ENCODE results near the gene NEURL3.
"Not testable (repeated sequence)": the region's sequence is repeated elsewhere in the genome, so short reads cannot be mapped to it uniquely, and the experiment has no call there.

The NEURL3 gene

DNA sequence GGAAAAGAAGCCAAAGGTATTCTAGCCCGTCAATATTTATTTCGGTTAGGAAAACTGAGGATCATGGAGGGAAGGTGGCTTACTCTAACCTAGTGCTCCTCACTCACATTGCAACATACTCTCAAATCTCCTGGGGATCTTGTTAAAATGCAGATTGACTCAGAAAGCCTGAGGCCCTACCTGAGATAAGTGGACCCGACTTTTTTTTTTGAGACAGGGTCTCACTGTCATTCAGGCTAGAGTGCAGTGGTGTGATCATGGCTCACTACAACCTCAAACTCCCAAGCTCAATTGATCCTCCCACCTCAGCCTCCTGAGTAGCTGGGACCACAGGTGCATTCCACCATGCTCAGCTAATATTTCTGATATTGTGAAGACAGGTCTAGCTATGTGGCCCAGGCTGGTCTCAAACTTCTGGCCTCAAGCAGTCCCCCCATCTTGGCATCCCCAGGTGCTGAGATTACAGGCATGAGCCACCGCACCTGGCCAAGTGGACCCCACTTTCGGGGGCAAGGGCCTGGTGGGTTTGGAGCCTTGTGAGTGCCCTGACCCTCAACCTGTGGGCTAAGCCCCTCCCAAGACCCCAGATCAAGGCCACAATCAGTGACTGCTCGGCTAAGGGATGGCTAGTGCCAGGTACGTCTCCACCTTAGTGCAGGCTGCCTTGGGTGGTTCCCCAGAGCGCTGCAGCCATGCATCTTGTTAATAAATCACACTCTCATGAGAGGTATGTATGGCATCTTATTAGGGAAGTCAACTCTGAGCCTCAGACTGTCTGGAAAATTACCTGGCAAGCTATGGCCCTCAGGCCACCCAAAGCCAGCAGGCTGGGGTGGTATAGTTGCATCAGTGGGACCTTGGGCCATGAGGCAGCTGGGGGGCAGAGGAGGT lies 1.1 kb upstream of the NEURL3 start:
- no peak for DNase-seq

DNA sequence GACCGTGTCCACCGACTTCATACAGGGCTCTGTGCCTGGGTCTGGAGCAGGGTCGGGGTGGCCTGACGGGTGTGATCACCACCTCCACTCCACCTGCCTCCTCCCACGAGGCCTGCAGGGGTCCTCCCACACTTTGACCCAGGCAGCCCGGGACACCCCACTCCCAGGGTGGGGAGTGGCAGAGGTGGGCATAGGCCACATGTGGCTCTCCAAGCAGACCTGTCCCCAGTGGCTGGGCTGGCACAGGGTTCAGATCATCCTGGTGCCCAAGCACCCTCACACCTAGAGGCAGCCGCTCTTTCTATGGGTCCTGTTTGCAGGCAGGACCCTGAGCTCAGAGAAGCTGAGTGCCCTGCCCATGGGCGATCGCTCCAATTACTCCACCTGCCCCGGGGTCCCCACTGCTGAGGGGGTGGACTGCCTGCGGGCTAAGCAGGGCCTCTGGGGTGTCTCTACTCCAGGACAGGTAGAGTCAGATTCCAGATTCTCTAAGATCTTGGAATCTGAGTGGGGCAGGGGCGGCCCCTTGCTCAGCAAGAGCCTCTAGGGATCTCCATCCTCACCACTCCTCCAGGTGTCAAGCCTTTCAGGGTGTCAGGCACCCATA lies 1.4 kb downstream of the NEURL3 start:
- no peak for DNase-seq

DNA sequence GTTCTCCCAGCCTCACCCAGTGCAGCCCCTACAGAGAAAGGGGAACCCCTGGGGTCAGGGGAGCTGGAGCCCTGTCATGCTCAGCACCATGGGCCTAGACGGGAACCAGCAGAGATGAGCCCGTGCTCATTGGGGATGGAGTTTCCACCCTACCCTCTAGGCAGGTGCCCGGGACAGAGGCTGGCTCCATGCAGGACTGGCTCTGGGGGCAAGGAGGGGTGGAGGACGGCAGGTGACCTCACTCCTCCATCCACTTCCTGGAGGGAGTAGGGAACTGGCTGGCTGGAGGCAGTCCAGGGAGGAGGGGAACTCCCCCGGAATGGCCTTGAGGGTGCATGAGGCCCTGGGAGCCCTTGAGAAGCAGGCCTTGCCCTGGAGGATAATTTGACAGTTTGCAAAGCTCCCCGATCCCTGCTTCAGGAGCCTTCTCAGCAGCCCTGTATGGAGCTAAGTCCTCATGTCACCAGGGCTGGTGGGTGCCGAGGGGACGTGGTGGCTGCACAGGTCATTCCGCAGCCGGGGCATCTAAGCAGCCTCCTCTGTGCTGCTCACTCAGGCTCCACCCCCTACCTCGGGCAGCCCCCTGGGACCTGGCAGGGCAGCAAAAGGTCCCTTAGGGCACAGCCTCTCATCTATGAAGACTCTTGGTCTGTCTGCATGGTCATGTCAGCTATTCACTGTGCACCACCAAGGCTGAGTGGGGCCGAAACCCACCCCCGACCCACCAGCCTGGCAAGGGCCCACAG lies 2.1 kb downstream of the NEURL3 start:
- DNase-seq, result no peak

DNA sequence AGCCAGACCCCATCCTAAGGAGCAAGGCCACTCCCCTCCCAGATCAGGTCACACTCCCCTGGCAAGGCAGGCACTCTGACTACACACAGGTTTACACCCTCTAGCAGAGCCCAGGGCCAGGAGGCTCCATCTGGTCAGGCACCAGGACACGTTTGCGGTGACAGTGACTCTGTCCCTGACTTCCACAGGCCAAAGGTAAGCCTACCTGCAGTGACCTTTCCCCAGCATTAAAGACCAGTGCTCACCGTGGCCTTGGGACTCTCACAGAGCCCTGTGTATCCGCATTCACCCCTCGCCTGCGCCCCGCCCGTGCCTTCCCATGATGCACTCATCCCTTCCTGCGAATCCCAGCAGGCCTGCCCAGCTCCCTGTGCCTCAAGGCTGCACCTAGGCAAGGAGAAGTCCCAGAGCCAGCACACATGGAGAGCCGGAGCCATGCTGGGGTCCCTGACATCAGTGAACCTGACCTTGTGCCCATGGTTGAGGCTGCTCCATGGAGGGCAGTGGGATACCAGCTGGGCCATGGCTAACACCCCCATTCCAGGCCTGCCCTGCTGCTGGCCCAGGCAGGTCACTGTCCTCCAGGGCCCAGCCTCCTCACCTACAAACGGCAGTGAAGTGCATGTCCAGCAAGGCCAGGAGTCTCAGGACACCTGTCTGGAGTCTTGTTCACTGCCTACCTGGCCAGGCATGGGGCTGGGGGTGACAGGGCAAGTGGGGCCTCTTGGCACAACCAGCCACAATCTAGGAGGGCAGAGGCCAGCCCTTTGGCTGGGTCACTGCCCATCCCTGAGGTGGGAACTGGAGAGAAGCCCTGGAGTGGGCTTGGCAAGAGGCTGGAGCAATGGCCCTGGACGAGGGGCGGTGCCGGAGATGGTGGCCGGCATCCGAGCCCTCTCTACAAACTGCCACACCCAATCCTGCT lies 3.0 kb downstream of the NEURL3 start:
- no peak for DNase-seq

DNA sequence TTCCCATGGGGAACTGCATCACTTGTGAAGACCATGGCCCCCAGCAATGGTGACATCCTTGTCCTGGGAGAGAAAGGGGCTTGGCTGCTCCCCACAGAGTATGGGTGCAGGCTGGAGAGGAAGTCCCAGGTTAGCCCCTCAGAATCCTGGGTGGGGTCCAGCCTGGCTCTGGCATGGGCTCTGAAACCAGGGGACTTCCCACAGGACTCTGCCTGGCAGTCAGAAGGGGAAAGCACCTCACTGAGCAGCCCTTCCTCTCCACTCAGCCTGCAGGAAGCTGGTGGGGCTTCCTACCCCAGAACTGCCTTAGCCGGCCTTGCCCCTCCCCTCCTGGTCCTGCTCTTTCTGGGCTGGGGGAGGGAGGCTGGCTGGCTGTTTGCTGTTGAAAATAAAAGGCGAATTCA lies 3.7 kb downstream of the NEURL3 start:
- DNase-seq, result peak; percentile 10 to 17

GRCh38 chr2:96500385-96501066 lies 4.6 kb downstream of the NEURL3 start:
- DNase-seq, result no peak

GRCh38 chr2:96499061-96499960 lies 5.8 kb downstream of the NEURL3 start:
- DNase-seq, result no peak

DNA sequence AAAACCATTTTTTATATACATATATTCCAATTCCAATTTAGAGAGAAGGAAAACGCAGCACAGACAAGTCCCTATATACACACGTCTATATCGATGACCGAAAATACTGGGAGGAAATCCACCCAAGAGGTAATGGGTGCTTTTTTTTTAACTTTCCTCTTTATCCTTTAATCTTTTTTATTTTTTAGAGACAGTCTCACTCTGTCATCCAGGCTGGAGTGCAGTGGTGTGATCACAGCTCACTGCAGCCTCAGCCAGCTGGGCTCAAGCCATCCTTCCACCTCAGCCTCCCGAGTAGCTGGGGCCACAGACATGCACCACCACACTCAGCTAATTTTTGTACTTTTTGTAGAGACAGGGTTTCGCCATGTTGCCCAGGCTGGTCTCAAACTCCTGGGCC lies 6.5 kb downstream of the NEURL3 start:
- DNase-seq, result not testable (repeated sequence)

- no peak for DNase-seq
These were observed 7.1 kb downstream of the NEURL3 start for GRCh38 chr2:96498021-96498431.

- no peak for DNase-seq
These were observed 9.1 kb downstream of the NEURL3 start for GRCh38 chr2:96495982-96496629.

DNA sequence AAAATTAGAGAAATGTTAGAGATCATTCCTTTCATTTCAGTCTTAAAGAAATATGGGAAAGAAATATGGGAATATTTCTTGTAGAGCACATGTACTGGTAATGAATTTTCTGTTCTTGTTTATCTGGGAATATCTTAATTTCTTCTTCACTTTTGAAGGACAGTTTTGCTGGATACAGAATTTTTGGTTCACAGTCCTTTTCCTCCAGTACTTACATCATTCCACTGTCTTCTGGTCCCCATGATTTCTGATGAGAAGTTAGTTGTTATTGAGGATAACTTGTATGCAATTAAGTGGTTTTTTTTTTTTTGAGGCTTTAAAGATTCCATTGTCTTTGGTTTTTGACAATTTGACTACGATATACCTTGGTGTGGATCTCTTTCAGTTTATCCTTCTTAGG lies 11.0 kb downstream of the NEURL3 start:
- no peak for DNase-seq

DNA sequence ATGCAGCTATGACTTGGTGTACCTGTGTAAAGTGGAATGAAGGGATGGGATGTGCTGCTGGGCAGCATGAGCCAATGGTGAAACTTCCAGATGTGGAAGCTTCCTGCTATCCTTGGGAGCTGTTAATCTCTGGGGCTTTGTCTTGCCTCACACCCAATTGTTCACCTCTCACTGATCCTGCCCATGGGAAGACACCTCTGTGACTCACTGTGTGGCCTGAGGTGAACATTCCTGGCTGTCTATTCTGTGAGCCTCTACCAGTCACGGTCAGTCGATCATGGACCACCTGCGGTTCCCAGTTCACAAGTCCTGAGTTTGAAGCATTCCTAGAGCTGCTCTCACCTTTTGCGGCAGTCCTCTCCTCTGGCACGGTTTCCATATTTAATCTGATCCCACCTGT lies 12.1 kb downstream of the NEURL3 start:
- no peak for DNase-seq

DNA sequence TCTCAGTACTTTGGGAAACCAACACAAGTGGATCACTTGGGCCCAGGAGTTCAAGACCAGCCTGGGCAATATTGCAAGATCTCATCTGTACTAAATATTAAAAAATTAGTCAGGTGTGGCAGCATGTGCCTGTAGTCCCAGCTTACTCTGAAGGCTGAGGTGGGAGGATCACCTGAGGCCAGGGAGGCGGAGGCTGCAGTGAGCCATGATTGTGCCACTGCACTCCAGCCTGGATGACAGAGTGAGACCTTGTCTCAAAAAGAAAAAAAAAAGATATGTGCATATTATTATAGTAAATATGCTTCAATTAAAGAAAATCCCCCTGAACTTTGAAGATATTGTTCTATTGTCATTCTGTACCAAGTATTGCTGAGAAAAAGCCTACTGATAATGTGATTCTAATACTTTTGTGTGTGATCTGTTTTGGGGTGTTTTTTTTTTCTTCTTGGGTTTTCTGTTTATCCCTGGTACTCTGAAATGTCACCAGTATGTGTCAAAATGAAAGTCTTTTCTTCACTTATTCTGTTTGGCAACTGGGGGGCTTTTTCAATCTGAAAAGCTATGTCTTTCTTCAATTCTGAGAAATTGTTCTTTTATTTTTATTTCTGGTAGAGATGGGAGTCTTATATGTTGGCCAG lies 13.2 kb downstream of the NEURL3 start:
- DNase-seq, result no peak

DNA sequence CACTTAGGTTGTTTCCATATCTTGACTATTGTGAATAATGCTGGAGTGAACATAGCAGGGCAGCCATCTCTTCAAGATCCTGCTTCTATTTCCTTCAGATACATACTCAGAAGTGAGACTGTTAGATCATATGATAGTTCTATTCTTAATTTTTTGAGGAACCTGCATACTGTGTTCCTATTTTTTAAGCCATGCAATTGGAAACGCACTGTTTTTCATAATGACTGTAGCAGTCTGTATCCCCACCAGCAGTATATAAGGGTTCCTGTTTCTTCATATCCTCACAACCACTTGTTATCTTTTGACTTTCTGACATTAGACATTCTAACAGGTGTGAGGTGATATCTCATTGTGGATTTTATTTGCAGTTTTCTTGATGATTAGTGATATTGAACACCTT lies 15.5 kb downstream of the NEURL3 start:
- DNase-seq, result peak; percentile 33 to 49

DNA sequence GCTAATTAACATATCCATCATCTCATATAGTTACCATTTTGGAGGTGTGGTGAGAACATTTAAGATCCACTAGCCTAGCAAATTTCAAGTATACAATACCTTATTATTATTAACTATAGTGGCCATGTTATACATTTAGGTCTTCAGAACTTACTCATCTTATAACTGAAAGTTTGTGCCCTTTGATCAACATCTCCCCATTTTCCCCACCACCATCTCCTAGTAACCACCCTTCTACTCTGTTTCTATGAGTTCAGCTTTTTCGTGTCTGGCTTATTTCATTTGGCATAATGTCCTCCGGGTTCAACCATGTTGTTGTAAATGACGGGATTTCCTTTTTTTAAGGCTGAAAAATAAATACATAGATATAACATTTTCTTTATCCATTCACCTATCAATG lies 15.9 kb downstream of the NEURL3 start:
- no peak for DNase-seq

GRCh38 chr2:96486696-96487095 lies 18.5 kb downstream of the NEURL3 start:
- no peak for DNase-seq

DNA sequence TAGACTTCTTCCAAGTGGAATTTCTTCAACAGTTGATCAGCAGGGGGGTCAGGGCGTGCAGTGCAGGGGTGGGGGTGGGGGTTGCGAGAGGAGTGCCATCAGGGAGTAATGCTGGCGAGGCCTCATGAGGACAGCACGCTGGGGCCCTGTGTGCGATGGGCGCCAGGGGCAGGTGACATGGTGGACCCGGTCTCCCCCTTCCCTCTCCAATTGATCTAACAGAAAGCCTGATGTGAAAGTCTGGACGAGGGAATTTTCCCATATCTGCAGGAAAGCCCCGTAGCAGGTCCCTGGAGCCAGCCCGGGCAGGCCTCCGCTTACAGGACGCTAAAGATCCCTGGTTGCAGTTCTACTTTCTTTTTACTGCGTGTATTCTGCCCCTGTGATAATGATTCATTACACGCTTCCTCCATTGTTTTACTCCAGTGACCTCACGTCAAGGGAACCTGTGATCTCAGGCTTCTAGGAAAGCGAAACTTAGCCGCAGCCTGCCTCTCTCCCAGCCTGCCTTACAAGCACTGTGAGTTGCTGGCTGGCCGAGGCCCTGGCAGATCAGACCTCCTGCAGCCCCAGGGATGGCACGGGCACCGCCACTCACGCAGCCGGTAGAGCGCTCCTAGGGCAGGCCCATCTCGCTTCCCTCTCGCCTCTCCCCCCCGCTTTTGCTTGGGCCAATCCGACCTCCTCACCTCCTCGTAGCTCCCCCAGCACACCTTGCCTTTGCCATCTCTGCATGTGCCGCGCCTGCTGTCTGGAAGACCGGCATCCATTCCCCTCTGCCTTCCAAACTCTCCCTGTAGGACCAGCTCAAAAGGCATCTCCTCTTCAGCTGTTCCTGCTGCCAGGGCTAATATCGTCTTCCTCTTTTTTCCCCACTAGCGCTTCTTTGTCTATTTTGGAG lies 19.2 kb downstream of the NEURL3 start:
- DNase-seq, result peak; percentile 20 to 32

DNA sequence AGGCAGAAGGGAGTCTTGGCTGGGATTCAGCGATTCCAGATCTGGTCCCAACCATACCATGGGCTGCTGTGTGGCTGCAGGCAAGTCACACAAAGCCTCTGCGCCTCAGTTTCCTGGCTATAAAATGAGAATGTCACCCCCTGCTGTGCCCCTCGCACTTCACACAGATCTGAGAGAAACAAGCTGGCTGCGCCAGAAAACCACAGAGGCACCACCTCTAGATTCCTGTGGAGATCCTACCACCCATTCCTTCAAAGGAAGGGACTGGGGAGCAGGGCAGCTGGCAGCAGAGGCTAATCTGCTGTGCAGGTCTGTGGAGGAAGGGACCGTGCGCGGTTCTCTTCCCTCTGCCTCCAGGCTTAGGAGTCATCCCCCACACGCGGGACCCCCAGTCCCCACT lies 19.8 kb downstream of the NEURL3 start:
- no peak for DNase-seq

GRCh38 chr2:96484091-96484490 lies 21.1 kb downstream of the NEURL3 start:
- DNase-seq, result no peak
